COR-L47 (cell line): ENCODE data around the gene RAB44.
A peak's percentile ranks its signal among the peaks of the same experiment; 100 is the strongest.

Source experiments
- DNase-seq: peaks from one replicate; lab custom pipeline; 2025; lab: John Stamatoyannopoulos, UW

Gene RAB44

DNA sequence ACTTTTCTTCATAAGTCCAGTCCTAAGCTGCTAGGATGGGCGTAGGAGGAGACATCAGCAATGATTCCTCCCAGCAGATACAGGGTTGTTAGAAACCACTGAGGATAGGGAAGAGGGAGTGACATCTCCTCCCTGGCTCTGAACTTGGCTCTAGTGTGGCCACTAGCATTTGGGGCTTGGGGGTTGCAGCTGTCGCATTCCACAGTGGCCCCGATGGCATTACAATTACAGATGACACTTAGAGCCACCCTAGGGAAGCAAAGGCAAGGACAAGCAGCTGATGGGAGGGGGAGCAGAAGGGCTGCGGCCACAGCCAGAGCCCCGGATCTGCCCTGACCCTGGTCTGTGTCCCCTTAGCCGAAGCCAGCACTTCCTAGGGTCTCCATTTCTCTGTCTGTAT is 28.6 kb upstream of the RAB44 start:
- DNase-seq: no peak

DNA sequence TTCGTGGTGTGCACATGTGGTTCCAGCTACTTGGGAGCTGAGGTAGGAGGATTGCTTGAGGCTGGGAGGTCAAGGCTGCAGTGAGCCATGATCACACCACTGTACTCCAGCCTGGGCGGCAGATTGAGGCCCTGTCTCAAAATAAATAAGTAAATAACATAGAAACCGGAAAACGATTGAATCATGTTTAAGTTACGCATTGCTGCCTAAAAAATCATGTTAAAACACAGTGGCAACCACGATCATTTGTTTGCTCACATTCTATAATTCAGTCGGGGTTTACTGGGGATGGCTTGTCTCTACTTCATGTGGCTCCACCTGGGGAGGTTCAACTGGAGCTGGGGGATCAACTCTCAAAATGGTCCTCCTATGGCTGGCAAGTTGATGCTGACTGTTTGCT is 27.4 kb upstream of the RAB44 start:
- DNase-seq: no peak

DNA sequence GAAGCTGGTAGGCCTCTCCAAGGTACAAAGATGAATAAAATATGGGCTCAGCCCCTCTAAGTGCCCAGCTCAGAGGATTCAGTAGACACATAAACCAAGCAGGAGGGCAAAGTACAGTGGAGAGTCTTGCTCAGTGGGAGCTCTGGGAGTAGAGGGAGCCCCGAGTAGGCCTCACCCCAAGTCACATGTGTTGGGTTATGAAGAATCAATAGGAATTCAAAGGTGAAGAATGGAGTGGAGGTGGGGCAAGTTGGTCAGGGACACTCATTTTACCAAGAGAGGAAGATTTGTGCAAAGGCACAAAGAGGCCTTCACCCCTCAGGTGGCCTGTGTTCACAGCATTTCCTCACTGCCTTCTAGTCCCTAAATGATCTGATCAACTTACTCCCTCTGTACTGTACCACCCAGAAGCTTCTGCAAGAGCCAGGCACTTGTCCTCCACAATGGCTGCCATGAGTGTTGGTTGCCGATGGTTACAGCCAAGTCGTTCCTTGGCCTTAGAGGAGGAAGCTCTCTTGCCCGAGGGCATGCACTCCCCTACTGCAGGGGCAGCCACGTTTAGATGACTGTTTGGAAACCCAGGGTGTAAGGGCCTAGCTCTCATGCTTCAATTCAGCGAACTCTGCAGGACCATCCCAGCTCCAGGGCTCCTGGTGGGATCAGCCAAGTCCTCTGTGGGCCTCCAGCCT is 25.8 kb upstream of the RAB44 start:
- no peak for DNase-seq

DNA sequence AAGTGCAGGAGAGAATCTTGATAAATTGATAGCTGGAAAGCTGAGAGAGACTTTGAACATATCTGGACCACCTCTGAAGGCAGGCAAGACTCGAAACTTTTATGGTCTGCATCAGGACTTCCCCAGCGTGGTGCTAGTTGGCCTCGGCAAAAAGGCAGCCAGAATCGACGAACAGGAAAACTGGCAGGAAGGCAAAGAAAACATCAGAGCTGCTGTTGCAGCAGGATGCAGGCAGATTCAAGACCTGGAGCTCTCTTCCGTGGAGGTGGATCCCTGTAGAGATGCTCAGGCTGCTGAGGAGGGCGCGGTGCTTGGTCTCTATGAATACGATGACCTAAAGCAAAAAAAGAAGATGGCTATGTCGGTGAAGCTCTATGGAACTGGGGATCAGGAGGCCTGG is 23.7 kb upstream of the RAB44 start:
- DNase-seq: no peak

DNA sequence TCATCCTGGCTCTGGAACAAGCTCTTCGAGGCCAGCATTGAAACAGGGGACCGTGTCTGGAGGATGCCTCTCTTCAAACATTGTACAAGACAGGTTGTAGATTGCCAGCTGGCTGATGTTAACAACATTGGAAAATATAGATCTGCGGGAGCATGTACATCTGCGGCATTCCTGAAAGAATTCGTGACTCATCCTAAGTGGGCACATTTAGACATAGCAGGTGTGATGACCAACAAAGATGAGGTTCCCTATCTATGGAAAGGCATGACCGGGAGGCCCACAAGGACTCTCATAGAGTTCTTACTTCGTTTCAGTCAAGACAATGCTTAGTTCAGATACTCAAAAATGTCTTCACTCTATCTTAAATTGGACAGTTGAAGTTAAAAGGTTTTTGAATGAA is 22.7 kb upstream of the RAB44 start:
- DNase-seq: no peak

DNA sequence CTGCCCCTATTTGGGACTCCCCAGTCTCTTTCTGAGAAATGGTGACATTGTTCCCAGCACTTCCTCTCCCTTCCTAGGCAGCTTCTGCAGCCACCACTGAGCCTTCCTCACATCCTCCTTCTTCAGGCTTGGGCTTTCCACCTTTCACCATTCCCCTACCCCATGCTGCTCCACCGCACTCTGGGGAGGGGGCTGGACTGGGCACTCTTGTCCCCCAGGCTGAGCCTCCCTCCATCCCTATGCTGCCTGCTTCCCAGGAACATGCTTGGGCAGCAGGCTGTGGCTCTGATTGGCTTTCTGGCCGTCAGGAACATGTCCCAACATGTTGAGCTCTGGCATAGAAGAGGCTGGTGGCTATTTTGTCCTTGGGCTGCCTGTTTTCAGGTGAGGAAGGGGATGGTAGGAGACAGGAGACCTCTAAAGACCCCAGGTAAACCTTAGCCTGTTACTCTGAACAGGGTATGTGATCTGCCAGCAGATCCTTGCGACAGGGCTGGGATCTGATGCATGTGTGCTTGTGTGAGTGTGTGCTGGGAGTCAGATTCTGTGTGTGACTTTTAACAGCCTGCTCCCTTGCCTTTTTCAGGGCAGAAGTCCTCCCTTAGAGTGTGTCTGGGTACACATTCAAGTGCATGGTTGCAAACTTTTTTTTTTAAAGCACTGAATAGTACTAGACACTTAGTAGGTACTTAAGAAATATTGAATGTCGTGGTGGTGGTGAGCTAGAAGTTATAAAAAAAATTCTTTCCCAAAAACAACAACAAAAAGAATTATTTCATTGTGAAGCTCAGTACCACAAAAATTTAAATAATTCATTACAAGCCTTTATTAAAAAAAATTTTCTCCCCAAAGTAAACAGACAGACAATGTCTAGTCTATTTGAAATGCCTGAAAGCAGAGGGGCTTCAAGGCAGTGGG is 21.2 kb upstream of the RAB44 start:
- DNase-seq: peak; percentile 59

DNA sequence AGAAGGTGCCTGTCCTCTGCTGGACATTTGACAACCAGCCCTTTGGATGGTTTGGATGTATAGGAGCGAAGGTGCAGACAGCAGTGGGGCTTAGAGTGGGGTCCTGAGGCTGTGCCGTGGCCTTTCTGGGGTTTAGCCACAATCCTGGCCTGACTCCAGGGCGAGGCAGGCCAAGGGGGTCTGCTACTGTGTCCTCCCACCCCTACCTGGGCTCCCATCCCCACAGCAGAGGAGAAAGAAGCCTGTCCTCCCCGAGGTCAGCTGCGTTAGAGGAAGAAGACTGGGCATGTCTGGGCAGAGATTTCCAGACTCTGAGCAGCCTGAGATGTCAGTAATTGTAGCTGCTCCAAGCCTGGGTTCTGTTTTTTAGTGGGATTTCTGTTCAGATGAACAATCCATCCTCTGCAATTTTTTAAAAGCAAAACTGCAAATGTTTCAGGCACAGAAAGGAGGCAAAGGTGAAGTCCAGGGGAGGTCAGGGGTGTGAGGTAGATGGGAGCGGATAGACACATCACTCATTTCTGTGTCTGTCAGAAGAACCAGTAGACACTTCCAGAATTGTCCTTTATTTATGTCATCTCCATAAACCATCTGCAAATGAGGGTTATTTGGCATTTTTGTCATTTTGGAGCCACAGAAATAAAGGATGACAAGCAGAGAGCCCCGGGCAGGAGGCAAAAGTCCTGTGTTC is 20.4 kb upstream of the RAB44 start:
- peak; percentile 15 for DNase-seq

DNA sequence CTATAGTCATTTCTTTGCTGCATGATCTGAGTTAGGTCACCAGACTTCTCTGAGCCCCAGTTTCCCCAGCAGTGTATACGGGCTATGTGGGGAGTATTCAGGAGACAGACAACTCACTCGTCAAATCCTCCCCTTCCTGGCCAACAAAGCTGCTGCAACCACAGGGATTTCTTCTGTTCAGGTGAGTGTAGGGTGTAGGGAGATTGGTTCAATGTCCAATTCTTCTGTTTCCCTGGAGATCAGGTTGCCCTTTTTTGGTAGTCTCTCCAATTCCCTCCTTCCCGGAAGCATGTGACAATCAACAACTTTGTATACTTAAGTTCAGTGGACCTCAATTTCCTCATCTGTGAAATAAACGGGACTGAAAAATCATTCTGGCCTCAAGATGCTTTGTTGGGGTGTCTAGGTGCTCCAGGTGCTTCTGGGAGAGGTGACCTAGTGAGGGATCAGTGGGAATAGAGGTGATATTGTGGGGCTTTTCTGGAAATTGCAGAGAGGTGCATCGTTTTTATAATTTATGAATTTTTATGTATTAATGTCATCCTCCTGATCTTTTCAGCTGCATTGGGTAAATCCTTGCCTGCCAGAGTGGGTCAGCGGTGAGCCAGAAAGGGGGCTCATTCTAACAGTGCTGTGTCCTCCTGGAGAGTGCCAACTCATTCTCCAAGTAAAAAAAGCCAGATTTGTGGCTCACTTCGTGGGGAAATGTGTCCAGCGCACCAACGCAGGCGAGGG is 19.7 kb upstream of the RAB44 start:
- DNase-seq: peak; percentile 17

DNA sequence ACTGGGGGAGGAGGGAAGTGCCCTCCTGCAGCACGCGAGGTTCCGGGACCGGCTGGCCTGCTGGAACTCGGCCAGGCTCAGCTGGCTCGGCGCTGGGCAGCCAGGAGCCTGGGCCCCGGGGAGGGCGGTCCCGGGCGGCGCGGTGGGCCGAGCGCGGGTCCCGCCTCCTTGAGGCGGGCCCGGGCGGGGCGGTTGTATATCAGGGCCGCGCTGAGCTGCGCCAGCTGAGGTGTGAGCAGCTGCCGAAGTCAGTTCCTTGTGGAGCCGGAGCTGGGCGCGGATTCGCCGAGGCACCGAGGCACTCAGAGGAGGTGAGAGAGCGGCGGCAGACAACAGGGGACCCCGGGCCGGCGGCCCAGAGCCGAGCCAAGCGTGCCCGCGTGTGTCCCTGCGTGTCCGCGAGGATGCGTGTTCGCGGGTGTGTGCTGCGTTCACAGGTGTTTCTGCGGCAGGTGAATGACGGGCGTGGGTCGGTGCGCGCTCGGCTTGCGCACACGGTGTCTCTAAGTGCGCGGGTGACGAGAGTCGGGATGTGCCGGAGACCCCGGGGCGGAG is 19.1 kb upstream of the RAB44 start, which contains the start of gene CDKN1A:
Gene CDKN1A, plus strand, starts transcription at position 227 of the 555 bp plus-strand sequence. CDS start 5,388 bp downstream, outside the sequence.
- peak; percentile 92 for DNase-seq

DNA sequence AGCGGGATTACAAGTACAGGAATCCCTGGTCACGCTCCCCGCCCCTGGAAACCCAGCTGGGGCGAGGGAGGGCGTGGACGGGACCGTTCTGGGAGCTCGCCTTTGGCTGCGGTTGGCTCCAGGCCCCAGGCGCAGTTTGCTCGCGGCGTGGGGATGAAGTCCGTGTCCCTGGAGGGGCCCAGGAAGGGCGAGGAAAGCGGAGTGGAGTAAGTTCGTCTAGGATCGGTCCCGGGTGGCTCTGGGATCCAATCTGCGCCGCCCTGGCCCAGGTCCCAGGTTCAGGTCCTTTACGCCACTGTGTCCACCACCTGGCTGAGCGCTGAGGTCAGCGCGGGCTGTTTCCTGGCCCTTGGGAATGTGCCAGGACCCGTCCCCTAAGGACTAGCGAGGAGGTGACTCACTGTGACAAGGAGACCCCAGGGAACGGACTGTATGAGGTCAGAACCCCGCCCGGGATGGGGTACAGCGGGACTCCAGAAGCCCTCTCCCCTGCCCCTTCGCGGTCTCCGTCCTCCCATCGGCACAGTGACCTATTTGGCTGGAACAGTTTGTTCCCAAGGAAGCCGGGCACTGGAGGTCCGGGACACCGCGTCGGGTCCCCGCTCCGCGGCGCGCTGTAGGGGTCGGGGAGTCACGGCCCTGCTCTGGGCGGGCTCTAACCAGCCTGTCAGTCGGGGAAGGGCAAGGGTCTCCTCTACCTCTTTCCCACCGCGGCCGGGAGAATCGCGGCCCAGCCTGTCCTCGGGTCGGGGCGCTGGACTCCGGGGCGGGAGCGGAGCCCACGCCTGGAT is 18.4 kb upstream of the RAB44 start:
- peak; percentile 14 for DNase-seq

DNA sequence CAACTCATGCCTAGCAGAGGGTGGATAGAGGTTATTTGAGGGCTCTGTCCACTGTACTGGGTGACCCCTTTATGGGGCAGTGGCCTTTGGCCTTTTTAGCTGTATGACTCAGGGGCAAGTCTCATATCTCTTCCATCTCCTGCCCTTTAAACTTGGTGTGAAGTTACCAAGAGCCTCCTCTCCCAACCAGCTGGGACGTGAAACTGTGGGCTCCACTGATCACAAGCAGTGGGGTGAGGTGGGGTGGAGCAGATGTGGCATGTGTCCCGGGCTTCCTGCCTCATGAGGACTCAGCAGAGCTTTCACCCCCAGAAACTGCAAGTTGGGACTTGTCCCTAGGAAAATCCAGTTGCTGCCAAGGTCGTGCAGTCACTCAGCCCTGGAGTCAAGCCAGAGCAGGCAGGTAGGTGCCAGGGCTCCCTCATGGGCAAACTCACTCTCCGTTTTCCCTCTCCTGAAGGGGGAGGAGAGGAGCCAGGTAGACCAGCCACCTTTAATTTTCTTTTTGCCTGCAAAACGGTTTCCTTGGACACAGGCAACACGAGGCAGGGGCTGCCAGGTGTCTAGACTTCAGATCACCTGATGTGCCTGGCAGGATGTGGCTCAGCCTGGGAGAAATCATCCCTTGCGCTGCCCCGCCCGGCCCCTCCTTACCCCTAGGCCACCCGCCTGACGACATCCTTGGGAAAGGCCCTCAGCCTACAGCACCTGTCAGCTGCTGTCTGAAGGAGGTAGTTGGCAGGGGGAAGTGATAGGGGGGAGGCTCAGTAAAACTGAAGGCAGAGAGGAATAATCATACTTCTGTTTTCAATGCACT is 15.1 kb upstream of the RAB44 start:
- DNase-seq: peak; percentile 97

DNA sequence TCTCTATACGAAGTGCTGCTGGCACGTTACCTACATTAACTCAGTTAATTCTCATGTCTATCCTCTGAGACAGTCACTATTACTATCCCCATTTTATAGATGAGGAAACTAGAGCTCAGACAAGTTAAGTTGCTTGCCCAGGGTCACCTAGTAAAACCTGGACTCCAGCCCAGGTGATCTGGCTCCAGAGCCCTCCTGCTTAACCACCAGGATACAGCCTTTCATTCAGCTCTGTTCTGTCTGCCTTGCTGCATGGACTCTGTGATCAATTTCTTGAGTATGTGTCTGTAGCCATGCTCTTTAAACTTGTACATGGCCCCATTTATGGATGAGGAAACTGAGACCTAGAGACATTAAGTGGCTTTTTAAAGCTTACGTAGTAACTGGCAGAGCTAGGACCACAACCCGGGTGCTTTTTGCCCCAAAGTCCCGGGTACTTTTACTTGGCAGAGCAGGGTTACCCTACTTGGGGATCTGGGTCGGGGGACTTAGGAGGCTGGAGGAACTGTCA is 14.4 kb upstream of the RAB44 start:
- DNase-seq: peak; percentile 29

DNA sequence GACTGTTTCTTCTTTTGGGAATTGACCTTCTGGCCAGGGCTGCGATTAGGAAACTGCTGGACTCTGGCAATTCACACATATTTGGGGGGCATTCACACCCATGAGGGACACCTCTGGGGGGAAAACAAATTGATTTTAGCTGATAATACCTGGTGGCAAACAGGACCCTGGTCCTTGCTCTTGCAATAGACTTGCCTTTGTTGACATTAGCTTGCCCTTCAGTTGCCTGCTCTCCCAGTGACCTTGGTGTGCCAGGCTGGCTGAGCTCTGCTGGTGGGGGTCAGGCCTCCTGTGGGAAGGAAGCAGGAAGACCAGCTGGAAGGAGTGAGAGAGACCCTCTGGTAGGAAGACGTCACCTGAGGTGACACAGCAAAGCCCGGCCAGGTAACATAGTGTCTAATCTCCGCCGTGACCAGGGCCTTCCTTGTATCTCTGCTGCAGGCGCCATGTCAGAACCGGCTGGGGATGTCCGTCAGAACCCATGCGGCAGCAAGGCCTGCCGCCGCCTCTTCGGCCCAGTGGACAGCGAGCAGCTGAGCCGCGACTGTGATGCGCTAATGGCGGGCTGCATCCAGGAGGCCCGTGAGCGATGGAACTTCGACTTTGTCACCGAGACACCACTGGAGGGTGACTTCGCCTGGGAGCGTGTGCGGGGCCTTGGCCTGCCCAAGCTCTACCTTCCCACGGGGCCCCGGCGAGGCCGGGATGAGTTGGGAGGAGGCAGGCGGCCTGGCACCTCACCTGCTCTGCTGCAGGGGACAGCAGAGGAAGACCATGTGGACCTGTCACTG is 13.8 kb upstream of the RAB44 start:
- DNase-seq: no peak

DNA sequence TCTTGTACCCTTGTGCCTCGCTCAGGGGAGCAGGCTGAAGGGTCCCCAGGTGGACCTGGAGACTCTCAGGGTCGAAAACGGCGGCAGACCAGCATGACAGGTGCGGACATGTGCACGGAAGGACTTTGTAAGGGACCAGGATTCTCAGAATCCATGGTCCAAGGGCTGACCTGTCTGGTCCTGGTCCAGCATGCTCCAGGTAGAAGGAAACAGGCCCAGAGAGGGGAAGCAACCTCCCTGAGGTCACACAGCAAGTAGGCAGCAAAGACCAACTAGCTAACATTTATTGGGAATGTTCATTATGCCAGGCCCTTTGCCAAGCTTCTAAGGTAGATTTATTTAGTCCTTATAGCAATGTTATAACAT is 13.2 kb upstream of the RAB44 start:
- DNase-seq: no peak

DNA sequence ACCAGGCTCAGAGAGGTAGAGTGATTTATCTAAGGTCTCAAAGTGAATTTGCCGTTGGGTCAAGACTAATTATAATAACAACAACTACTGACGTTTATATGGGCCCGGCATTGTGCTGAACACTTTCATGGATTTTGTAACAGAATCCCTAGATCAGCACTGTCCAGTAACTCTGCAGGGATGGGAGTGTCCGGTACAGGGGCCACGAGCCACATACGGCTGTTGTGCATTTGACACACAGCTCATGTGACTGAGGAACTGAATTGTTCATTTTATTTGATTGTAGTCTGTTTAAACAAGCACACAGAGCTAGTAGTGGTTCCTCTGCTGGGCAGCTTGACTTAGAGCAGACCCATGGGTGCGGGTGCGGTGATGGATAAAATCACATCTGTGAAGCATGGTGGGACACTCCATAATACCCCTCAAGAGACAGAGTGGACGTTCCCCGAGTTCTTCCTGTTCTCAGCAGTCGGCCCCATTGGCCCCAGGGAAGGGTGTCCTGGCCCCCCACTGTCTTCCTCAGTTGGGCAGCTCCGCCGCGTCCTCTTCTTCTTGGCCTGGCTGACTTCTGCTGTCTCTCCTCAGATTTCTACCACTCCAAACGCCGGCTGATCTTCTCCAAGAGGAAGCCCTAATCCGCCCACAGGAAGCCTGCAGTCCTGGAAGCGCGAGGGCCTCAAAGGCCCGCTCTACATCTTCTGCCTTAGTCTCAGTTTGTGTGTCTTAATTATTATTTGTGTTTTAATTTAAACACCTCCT is 12.3 kb upstream of the RAB44 start:
- no peak for DNase-seq

DNA sequence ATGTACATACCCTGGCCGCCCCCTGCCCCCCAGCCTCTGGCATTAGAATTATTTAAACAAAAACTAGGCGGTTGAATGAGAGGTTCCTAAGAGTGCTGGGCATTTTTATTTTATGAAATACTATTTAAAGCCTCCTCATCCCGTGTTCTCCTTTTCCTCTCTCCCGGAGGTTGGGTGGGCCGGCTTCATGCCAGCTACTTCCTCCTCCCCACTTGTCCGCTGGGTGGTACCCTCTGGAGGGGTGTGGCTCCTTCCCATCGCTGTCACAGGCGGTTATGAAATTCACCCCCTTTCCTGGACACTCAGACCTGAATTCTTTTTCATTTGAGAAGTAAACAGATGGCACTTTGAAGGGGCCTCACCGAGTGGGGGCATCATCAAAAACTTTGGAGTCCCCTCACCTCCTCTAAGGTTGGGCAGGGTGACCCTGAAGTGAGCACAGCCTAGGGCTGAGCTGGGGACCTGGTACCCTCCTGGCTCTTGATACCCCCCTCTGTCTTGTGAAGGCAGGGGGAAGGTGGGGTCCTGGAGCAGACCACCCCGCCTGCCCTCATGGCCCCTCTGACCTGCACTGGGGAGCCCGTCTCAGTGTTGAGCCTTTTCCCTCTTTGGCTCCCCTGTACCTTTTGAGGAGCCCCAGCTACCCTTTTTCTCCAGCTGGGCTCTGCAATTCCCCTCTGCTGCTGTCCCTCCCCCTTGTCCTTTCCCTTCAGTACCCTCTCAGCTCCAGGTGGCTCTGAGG is 11.5 kb upstream of the RAB44 start:
- DNase-seq: no peak
